D341Med (cell line): ENCODE results near the gene MRPL11.

Experiments
- DNase-seq: peaks from one replicate; pipeline ENCODE4 v3.0.0; 2012; ENCODE audit warnings: low spot score

Gene MRPL11

DNA sequence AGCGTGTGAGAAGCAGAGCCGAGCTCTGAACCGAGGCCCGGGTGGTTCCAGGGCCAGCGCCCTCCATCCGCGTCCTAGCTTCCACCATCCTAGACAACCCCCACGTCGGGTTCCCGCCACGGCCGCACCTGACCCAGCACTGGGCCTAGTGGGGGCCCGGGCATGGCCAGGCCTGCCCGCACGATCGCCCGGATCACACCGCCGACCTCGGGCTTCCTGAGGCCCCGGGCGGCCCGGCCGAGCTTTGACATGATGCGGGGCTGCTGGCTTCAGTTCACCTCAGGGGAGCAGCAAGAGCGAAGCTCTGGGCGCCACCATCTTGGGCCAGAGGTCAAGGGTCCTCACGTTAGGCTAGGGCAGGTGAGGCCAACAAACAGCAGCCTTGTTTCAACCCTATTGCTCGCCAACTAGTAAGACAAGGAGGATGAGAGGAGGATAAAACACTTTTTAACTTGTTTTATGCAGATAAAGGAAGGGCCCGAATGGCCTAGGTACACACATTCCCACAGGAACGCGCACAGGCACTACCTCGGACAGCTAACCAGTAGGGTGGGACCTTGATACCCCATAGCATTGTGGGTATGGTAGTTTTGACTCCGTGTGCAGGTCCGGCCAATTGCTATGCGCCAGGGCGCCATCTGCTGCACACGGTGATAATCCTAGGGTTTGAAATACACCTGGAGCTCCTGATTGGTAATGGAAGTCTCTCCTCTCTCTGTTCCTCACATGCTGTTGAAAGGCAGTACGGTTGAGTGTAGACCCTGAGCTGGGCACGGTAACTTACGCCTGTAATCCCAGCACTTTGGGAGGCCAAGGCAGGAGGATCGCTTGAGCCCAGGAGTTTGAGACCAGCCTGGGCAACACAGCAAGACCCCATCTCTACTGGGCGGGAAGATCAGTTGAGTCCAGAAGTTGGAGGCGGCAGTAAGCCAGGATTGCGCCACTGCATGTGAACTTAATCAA, at the start of gene MRPL11:
Gene MRPL11, minus strand, starts transcription at position 345 of the 963 bp plus-strand sequence. Its CDS starts 94 bp downstream, at position 251.
- DNase-seq = peak; percentile 93

DNA sequence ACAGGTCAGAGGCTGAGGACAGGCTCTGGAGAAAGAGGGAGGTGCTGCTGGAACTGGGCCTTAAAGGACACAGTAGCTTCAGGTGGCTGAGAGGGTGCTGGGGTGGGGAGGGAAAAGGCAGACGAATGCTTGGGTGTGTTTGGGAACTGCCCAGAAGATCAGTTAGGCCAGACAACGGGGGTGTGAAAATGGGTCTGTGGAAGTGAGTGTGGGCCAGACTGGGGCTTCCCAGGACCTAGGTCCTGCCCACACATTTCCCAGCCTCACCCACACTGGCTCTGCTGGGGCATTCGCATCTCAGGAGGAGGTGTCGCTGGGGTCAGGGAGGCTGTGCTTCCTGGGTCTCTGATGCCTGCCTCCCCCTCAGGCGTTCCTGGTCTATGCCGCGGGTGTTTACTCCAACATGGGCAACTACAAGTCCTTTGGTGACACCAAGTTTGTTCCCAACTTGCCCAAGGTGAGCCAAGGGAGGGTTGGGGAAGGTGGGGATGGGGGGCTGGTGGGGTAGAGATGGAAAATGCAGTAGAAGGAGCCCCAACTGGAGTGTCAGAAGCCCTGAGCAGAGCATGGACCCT, 46.2 kb upstream of the MRPL11 start:
- DNase-seq = no peak

DNA sequence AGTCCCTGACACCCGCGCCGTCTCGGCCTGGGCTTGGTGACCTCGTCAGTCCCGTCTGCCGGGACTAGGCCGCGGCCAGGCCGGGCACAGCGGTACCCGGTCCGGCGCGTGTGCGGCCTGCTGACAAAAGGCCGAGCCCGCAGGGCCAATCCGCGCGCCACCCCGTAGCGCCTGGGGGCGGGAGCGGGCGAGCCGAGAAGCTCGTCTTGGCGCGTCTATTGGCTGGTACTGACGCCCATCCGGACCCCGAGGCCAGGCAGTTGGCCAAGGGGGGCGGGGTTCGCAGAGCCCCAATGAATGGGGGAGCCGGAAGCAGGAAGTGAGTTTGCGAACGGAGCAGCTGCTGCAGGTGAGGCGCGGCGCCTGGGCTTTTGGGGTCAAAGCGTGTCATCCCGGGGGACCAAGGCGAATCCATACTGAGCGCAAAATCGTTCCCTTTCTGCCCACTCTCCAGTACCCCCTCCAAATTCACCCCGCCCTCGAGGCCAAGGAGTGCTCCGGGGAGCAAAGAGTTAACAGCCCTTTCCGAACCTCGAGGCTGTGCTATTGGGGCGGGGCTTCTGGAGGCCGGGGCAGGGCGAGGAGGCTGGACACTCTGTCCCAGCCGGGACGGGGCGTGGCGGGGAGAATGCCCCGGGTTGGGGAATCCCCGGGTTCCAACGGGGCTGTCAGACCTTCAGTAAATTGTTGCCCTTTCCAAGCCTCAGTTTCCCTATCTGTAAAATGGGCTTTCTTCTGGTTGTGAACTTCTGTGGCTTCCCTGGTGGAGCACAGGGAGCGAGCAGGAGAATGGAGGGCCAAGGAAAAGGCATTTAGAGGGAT, 41.7 kb upstream of the MRPL11 start, which contains the start of gene DPP3:
Gene DPP3, plus strand, starts transcription at position 318 of the 822 bp plus-strand sequence. CDS start 1,767 bp downstream, outside the sequence.
- DNase-seq = peak; percentile 99

DNA sequence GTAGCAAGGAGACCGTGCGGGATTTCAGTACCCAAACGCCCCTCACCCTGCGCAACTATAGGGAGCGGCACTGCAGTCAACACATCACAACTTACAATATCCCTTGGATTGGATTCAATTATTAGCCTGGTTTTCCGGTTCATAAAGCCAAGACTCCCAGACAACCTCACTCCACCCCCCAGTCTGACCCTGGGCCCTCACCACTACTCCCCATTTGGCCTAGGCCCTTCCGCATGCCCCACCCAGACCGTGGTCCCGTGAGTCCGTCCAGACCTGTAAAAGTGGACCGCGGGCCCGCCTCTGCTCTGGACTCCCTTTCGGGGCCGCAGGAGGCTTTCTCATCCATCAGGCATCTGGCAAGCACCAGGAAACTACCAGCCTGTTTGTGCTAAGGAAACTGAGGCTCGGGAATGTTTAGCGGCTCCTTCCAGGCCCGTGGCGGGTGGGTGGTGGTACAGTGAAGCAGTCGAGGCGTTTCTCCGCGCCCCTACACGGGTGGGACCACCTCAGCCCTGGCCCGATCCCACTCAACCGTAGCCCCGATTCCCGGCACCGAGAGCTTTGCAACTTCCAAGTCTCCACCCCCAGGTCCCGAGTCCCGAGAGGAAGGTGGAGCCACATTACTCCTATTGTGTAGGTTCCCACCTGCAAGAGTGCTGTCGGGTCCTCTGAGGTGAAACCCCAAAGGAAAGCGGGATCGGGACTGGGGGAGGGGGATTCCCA, 40.9 kb upstream of the MRPL11 start:
- DNase-seq = no peak

DNA sequence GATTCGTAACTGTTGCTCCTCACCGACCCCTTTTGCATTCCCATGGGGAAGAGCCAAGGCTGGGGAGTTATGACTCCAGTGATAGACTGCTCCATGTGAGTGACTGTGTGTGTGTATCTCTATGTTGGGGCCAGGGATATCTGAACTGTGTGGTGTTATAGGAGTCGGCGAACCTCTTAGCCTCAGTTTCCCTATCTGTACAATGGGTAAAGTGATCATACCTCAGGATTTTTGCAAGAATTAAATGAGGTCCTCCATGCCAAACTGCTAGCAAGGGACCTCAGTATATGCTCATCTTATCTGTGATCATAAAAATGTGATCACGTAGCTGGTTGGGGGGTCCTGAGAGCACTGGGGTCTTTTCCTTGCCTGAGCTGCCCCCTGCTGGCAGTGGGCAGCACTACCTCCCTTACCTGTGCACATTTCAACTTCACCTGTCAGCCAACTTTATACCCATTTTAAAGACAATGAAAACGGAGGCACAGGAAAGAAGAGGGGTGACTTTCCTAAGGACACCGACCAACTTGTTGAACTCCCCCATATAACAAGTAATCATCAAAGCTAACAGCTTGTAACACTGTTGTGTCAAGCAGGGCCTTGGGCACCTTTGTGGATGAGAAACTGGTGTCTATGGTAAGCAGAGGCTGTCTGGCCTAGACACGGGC, 40.2 kb upstream of the MRPL11 start:
- DNase-seq = peak; percentile 64

DNA sequence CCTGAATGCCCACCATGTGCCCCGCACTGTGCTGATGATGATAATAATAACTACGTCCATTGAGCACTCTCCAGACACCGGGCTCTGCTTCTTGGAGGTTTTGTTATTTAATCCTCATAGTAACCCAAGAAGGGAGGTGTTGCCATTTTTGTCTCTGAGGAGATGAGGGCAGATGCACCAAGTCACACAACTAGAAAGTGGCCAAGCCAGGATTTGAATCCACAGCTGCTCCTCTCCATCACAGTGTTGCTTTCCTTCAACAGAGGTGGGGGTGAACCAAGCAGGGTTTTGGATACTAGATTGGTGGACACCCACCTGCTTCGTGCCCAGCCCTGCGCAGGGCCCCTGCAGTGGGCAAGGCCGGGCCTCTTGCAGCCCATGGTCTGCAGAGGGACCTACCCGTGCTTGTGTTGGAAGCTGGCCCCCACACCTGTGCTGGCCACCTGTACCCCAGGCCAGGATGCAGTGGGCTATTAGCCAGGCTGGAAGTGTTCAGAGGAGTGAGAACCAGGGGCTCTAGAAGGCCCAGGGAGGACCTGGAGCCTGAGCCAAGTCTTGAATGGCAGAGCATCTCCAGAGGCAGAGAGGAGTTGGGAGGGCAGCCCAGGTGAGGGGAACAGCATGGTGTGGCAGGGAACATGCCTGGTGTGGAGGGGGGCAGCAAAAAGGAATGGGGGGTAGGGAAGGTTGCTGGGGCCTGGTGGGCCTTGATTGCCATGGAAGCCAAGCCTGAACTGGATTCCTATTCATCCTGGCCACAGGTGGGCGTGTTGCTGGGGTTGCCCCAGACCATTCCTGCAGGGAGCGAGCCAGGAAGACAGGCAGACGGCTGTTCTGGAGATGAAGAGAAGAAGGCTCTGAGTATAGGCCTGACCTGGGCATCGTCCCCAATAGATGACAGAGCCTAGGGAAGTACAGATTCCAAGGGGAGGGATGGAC, 38.9 kb upstream of the MRPL11 start:
- no peak for DNase-seq

DNA sequence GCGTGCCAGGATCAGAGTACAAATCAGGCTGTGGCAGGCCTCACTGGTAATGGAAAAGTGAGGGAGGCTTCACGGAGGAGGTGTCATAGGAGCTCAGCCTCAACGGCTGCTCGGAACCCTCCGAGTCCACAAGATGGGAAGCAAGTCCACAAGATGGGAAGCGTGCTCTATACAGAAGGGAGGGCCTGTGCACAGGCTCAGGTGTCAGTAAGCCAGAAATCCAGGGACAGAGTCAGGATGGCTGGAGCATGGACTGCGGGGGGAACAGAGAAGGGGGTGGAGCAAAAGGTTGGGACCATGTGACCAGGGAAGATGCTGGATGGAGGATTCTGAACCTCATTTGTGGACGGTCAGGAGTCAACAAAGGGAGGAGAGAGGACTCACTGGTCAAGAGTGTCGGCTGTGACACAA, 38.2 kb upstream of the MRPL11 start:
- no peak for DNase-seq

DNA sequence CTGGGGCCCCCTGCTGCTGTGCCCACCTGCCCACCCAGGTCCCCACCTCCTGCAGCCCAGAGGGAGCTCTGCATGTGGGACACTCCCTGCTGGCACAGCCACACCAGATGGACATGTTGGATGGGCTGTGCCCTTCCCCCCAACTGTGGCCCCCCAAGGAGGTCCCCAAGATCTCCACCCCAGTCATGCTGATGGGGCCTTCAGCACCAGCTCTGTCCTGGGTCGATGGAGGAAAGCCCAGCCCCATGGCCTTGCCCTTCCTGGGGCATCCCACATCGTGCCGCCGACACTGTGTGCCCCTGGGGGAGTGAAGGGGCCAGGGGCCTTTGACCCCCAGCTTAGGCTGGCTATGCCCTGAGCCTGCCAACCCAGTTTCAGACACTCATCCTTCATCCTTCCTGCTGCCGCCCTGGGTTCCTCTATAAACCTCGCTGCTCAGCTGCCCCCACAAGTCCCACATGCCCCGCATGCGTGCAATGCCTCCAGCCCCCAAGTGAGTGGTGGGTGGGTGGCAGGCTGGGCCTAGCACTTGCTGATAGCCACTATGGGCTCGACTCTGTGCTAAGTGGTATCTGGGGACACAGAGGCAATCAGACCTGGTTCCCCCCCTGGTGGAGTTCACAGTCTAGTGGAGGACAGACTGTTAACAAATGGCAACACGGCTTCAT, 37.7 kb upstream of the MRPL11 start:
- no peak for DNase-seq

DNA sequence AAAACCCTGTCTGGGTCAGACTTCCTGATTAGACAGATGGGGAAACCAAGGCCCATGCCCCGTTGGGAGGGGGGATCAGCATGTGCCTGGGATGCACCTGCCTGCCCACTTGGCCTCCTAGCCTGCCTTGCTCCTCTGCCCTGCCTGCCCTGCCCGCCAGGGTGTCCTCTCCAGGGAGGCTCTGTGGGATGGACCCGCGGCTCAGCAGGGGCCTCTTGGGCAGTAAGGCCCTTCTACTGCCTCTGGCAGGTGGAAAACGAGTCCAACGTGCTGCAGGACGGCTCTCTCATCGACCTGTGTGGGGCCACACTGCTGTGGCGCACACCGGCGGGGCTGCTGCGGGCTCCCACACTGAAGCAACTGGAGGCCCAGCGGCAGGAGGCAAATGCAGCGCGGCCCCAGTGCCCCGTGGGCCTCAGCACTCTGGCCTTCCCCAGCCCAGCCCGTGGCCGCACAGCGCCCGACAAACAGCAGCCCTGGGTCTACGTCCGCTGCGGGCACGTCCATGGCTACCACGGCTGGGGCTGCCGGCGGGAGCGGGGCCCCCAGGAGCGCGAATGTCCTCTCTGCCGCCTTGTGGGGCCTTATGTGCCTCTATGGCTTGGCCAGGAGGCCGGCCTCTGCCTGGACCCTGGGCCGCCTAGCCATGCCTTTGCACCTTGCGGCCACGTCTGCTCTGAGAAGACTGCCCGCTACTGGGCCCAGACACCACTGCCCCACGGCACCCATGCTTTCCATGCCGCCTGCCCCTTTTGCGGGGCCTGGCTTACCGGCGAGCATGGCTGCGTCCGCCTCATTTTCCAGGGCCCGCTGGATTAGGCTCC, 36.9 kb upstream of the MRPL11 start:
- no peak for DNase-seq

DNA sequence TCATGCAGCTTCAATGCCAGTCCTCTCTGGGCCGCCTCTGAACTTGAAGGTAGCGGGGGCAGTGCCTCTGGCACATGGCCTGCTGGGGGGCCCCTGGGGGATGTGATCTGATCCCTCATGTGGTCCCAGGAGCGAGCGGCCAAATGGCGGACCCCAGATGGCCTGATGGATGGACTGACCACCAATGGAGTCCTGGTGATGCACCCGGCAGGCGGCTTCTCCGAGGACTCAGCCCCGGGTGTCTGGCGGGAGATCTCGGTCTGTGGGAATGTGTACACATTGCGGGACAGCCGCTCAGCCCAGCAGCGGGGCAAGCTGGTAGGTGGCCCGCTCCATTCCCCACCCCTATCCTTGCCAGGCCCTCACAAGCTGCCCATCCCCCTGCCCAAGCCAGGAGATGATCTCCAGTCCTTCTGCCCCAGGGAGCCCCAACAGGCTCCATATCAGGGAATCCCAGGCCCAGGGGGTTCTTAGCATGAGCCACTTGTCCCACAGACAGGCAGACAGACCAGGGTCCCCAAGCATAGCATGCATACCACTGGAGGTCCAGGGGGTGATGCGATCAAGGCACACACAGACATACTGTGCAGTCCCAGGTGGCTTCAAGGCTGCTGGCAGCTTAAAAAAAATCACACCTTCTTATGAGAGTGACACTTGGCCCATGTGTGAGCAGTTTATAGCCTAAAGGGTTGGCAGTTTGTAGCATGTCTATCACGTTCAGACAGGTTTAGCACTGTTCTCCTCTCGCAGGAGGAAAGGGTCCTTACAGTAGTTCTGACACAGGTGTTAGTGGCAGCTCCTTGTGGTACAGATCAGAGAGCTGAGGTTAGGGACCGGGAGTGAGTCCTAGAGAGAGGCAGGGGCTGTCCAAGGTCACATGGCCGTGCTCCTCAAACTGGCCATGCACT, 35.2 kb upstream of the MRPL11 start:
- no peak for DNase-seq

DNA sequence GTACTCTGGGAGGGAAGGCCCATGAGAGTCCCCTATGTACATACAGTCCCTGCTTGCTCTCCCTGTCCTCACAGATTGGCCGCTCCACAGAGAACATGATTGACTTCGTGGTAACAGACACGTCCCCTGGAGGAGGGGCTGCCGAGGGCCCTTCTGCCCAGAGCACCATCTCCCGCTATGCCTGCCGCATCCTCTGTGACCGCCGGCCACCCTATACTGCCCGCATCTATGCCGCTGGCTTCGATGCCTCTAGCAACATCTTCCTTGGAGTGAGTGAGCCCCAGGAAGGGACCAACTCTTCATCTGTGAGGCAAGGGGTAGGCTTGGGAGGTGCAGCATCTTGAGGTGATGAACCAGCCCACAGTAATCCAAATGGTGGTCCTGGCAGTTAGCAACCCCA, 34.5 kb upstream of the MRPL11 start:
- no peak for DNase-seq

DNA sequence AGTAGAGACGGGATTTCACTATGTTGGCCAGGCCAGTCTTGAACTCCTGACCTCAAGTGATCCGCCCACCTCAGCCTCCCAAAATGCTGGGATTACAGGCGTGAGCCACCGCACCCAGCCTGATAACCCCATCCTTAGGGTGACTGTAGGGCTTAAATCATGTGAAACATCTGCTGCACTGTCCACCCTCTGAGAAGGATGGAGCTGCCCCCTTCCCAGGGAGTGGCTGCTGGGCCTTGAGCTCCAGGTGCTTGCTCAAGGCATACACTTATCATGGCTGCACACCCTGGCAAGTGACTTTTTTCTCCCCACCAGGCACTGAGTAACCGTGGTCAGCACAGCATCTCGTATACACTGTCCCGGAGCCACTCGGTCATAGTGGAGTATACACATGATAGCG, 33.4 kb upstream of the MRPL11 start:
- no peak for DNase-seq

DNA sequence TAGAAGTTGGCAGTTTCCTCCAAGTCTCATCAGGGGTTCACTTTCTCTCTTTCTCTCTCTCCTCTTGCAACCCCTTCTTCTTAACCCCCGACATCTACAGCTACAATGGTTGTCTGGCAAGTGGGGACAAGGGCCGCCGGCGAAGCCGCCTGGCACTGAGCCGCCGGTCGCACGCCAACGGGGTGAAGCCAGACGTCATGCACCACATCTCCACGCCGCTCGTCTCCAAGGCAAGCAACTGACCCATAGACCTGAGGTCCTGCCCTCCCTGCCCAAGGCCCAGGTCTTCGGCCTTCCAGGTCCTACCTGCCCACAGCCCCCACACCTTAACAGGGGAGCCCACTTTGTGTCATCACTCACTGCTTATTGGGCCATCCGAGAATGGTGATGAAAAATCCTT, 32.5 kb upstream of the MRPL11 start:
- DNase-seq = no peak

DNA sequence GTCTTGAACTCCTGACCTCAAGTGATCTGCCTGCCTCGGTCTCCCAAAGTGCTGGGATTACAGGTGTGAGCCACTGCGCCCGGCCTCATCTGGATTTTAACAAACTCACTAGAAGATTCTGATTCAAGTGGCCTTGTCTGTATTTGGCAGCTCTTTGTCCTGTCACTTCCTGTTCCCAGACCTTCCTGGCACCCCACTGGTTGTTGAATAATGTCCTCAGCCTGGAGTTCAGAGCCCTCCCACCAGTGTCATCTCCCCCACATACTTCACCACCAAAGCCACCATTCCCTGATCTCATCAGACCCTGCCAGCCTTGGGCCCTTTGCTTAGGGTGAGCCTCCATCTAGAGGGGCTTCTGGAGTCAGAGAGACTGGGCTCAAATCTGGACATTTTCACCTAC, 31.4 kb upstream of the MRPL11 start:
- DNase-seq = no peak

DNA sequence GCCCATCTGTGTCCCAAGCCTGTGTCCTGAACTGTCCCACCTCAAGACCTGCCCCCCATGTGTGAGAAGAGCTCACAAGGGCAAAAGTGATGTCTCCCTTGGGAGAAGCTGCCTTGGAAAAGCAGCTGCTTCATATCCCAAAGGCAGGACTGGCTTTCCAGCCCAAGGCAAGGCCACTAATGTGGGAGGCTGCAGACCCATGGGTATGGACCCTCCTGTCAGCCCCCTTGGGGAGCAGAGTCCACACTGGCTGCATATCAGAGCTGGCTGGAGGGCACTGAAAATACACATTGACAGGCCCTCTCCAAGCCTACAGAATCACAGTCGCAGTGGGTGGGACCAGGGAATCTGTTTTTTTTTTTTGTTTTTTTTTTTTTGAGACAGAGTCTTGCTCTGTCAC, 30.8 kb upstream of the MRPL11 start:
- no peak for DNase-seq

DNA sequence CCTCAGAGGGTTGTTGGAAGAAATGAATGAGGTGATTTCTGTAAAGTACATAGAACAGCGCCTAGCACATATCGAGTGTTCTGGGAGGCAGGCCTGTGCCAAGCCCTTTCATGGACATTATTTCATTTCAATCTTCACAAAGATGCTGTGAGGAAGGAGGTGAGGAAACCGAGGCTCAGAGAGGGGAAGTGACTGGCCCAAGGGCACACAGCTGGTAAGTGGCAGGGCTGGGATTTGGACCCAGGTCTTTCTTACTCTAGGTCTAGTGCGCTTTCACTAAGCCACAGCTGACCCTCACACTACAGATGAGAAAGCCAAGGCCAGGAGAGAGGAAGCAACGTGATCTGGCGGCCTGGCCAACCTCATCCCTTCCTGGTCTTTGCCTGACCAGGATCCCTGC, 30.0 kb upstream of the MRPL11 start:
- DNase-seq = no peak

DNA sequence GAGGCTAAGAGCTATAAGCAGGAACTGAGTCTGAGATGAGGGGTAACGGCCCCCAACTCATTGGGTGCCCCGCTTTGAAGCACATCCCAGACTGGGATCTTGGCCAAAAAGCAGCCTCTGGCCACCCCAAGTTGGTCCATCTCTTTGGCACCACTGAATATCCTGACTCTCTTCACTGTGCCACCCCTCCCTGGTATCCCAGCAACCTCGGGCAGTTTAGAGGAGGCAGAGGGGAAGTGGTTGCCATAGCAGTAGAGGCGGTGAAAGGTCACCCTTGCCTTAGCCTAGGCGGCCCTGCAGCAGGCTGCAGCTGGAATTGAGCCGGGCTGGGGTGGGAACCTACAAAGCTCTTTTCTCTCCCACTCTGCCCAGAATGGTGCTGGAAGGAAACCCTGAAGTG, 29.1 kb upstream of the MRPL11 start:
- DNase-seq = no peak
